Measurements from ENCODE around the gene DUS3L.
A peak's percentile ranks its signal among the peaks of the same experiment; 100 is the strongest.

DUS3L gene

DNA sequence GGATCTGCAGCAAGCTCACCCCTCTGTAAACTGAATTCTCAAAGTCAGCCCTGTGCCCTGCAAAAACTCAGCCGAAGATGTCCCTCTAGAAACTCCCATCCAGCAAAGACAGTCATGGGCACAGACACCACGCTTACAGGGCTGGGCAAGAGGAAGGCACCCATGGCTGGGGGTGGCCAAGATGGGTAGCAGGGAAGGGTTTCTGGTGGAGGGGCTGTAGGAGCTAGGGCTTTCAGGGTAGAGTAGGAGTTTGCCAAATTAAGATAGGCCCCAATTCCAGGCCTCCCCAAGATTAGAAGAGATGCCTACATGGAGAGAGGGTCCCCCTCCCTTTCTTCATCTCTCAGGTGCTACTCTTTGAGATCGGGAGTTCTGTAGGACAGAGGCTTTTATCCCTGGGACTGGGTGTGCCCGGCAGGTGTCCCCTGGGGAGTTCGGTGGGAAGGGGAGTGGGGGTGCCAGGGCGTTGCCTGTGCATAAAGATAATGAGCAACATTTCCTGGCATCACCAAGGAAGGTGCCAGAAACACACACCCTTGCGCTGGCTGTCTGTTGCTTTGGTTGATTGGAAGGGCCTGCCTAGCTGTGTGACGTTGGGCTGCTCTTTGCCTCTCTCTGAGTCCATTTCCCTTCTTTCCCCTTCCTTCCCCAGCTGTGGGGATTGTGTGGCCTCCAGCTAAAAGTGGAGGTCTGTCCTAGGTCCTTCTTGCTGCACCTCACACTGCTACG, 23.3 kb upstream of the DUS3L start:
- DNase-seq (ENCODE audit: low read depth in 1 of 2, low spot score in 1 of 2) = no peak
- in situ Hi-C loops (cut with HindIII; ENCODE audit: low pct_unique_long_range_greater_than_20kb, low sequenced_read_pairs) = no loop called here
- TF ChIP-seq JUND (IDR thresholded peaks at IDR 0.05; ENCODE audit: low read depth) = no peak

DNA sequence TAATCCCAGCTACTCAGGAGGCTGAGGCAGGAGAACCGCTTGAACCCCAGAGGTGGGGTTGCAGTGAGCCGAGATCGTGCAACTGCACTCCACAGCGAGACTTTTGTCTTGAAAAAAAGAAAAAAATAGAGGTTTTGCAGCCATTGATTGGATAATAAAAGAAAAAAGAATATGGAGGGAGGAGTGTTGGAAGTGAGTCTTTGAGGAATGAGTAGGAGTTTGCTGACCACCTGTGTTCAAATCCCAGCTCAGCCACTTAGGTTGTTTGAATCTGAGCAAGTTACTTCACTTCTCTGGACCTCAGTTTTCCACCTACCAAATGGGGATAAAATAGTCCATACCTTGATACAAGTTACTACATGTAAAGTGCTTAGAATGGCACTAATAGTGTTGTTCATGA, 20.2 kb upstream of the DUS3L start:
- in situ Hi-C loops (cut with HindIII; ENCODE audit: low pct_unique_long_range_greater_than_20kb, low sequenced_read_pairs) = no loop called here
- TF ChIP-seq JUND (IDR thresholded peaks at IDR 0.05; ENCODE audit: low read depth) = no peak

GRCh38 chr19:5809469-5809868, 18.5 kb upstream of the DUS3L start:
- no peak for TF ChIP-seq JUND (IDR thresholded peaks at IDR 0.05; ENCODE audit: low read depth)
- in situ Hi-C loops (cut with HindIII; ENCODE audit: low pct_unique_long_range_greater_than_20kb, low sequenced_read_pairs) = no loop called here
- DNase-seq (ENCODE audit: low read depth in 1 of 2, low spot score in 1 of 2) = no peak

More for the DNA sequence above, 20.2 kb upstream of the DUS3L start:
- no peak for DNase-seq (ENCODE audit: low read depth in 1 of 2, low spot score in 1 of 2)

- in situ Hi-C loops (cut with HindIII; ENCODE audit: low pct_unique_long_range_greater_than_20kb, low sequenced_read_pairs) = no loop called here
Measured at GRCh38 chr19:5809053-5809452, 18.1 kb upstream of the DUS3L start.

GRCh38 chr19:5808120-5808816, 17.3 kb upstream of the DUS3L start:
- in situ Hi-C loops (cut with HindIII; ENCODE audit: low pct_unique_long_range_greater_than_20kb, low sequenced_read_pairs) = no loop called here
- no peak for TF ChIP-seq JUND (IDR thresholded peaks at IDR 0.05; ENCODE audit: low read depth)
- no peak for DNase-seq (ENCODE audit: low read depth in 1 of 2, low spot score in 1 of 2)

More at GRCh38 chr19:5809053-5809452, 18.1 kb upstream of the DUS3L start:
- no peak for TF ChIP-seq JUND (IDR thresholded peaks at IDR 0.05; ENCODE audit: low read depth)
- DNase-seq (ENCODE audit: low read depth in 1 of 2, low spot score in 1 of 2) = no peak

DNA sequence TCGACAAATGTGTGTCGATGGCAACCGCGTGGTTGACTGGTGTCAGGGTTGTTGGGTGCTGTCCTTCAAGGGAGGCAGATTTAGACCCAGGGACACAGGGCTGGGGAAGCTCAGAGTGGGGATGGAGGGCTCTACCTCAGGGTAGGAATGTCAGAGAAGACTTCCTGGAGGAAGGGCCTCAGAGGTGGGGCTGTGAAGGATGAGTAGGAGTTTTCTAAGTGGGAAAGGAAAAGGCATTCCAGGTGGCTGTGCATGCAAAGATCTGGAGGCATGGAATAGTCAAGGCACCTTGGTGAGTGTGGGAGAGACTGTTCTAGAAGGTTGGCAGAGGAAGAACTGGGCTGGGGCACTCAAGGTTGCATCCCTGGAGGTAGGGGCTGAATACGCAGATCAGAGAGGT, 15.9 kb upstream of the DUS3L start:
- DNase-seq (ENCODE audit: low read depth in 1 of 2, low spot score in 1 of 2) = no peak
- TF ChIP-seq JUND (IDR thresholded peaks at IDR 0.05; ENCODE audit: low read depth) = no peak
- in situ Hi-C loops (cut with HindIII; ENCODE audit: low pct_unique_long_range_greater_than_20kb, low sequenced_read_pairs) = no loop called here

DNA sequence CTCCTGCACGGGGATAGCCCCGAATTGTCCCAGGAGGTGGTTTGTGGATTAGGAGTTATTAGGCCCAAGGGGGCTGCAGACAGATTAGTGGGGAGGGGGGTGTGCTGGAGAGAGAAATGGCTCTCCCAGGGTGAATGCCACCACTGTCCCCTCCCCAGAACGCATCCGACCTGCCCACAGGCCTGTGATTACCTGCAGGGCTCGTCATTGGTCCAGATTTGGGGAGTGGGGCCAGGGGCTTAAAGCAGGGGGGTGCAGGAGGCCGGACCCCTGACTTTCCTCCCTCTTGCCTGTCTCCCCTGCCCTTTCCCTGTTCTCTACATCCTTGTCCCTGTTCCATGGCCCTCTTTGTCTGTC, 15.1 kb upstream of the DUS3L start:
- DNase-seq (ENCODE audit: low read depth in 1 of 2, low spot score in 1 of 2) = no peak
- in situ Hi-C loops (cut with HindIII; ENCODE audit: low pct_unique_long_range_greater_than_20kb, low sequenced_read_pairs) = no loop called here
- TF ChIP-seq JUND (IDR thresholded peaks at IDR 0.05; ENCODE audit: low read depth) = no peak

- in situ Hi-C loops (cut with HindIII; ENCODE audit: low pct_unique_long_range_greater_than_20kb, low sequenced_read_pairs) = no loop called here
- DNase-seq (ENCODE audit: low read depth in 1 of 2, low spot score in 1 of 2) = peak; percentile 69 to 81
- TF ChIP-seq JUND (IDR thresholded peaks at IDR 0.05; ENCODE audit: low read depth) = no peak
Measured at GRCh38 chr19:5805462-5806132, 14.6 kb upstream of the DUS3L start.

GRCh38 chr19:5804516-5805461, 13.8 kb upstream of the DUS3L start, which contains the start of gene NRTN:
Gene NRTN, plus strand, starts transcription at chr19:5805067. Its CDS starts 19,099 bp downstream, at chr19:5824166.
- DNase-seq (ENCODE audit: low read depth in 1 of 2, low spot score in 1 of 2) = peak; percentile 59 to 62
- in situ Hi-C loops (cut with HindIII; ENCODE audit: low pct_unique_long_range_greater_than_20kb, low sequenced_read_pairs) = no loop called here
- no peak for TF ChIP-seq JUND (IDR thresholded peaks at IDR 0.05; ENCODE audit: low read depth)

DNA sequence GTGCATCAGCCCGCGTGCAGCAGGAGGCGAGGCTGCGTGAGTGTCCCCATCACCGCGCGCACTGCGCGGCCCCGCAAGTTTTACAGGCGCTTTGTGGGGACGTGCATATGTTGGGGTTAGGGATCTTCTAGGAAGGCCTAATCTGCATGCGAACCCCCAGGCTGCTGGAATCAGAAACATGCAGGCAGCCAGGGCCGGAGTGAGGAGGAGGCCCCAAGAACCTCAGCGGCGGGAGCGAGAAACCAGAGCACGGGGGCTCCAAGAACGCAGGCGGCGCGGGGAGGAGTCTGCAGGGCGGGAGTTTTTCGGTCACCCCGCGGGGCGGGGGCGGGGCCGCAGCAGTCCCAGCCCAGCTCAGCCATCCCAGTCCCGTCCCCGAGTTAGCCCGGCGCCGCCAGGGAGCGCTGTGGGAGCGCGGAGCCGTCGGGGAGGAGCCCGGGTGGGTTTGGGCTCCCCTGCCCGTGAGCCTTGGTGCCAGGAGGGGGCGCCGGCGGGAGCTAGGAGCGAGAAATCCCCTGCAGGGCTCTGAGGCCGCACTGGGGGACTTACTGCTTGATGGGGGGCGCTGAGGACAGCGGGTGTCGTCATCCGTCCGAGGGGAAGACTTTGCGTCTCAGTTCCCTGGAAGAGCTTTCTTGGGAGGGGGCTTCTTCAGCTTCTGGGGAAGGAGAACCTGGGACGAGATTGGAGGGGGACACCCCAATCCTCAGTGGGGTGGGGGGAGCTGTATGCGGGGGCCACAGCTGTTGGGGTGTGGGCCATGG, 13.0 kb upstream of the DUS3L start:
- DNase-seq (ENCODE audit: low read depth in 1 of 2, low spot score in 1 of 2) = peak; percentile 90 to 97
- in situ Hi-C loops (cut with HindIII; ENCODE audit: low pct_unique_long_range_greater_than_20kb, low sequenced_read_pairs) = no loop called here
- TF ChIP-seq JUND (IDR thresholded peaks at IDR 0.05; ENCODE audit: low read depth) = no peak

DNA sequence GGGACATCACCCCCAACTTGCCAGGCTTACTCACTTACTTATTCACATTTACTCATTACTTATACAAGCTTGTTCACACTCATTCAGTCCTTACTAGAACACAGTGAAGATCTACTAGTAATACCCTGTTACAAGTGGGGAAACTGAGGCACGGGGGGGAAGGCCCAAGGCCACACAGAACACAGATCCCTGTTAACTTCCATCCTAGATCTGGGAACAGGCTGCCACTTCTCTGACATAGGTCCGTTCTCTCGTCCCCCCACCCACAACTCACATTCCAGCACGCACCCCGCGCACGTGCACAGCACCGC, 12.4 kb upstream of the DUS3L start:
- DNase-seq (ENCODE audit: low read depth in 1 of 2, low spot score in 1 of 2) = no peak
- in situ Hi-C loops (cut with HindIII; ENCODE audit: low pct_unique_long_range_greater_than_20kb, low sequenced_read_pairs) = no loop called here
- TF ChIP-seq JUND (IDR thresholded peaks at IDR 0.05; ENCODE audit: low read depth) = no peak
